SK-N-SH (cell line): ENCODE results near the gene XIRP2.

Experiments
- CTCF ChIP-seq: fragments of 200-600 bp; sonication (generic); IDR thresholded peaks from 2 replicates; pipeline ENCODE4 v1.6.1; 2017; ENCODE audit warnings: antibody characterized with exemption, mild to moderate bottlenecking, moderate library complexity
- EP300 ChIP-seq, 2 experiments: IDR thresholded peaks; 2 replicates each; pipeline versions ENCODE4 v1.4.0 to v1.6.1; 2012; ENCODE audit warnings: borderline replicate concordance in 1 of 2, low read depth in 1 of 2, low read length in 1 of 2
- GABPA ChIP-seq: IDR thresholded peaks from 2 replicates; pipeline ENCODE4 v1.4.0; 2012; ENCODE audit warnings: low read depth, mild to moderate bottlenecking
- MAX ChIP-seq: IDR thresholded peaks from 2 replicates; pipeline ENCODE4 v1.4.0; 2012; ENCODE audit warnings: low read depth
- POLR2AphosphoS5 ChIP-seq: IDR thresholded peaks from 2 replicates; pipeline ENCODE4 v1.6.1; 2012; ENCODE audit warnings: low read depth, low read length
- RAD21 ChIP-seq: IDR thresholded peaks from 2 replicates; pipeline ENCODE4 v1.6.1; 2012; ENCODE audit warnings: mild to moderate bottlenecking, low read length
- RXRA ChIP-seq: IDR thresholded peaks from 2 replicates; pipeline ENCODE4 v1.4.0; 2012; ENCODE audit warnings: low read depth, mild to moderate bottlenecking, borderline replicate concordance
- SIN3A ChIP-seq: IDR thresholded peaks from 2 replicates; pipeline ENCODE4 v1.6.1; 2012; ENCODE audit warnings: low read depth, mild to moderate bottlenecking, low read length, moderate library complexity, borderline replicate concordance
- USF2 ChIP-seq: fragments of 150-350 bp; IDR thresholded peaks from 2 replicates; pipeline ENCODE4 v1.6.1; 2017; ENCODE audit warnings: antibody characterized with exemption, low read length, low read depth, borderline replicate concordance
- YY1 ChIP-seq: IDR thresholded peaks from 2 replicates; pipeline ENCODE4 v1.4.0; 2012; ENCODE audit warnings: low read depth, mild to moderate bottlenecking

GRCh38 chr2:167069855-167070254 lies 181.6 kb downstream of the XIRP2 start:
- TF ChIP-seq CTCF = no peak
- TF ChIP-seq YY1 = no peak
- TF ChIP-seq POLR2AphosphoS5 = no peak
- TF ChIP-seq SIN3A = no peak
- no peak for TF ChIP-seq USF2
- no peak for TF ChIP-seq RAD21
- TF ChIP-seq MAX = no peak
- no peak for TF ChIP-seq RXRA
- no peak for TF ChIP-seq EP300 (IDR thresholded peaks at IDR 0.05; ENCODE audit: borderline replicate concordance in 1 of 2, low read depth in 1 of 2, low read length in 1 of 2)
- TF ChIP-seq GABPA = no peak
